Measurements from ENCODE around the gene TNFAIP3.

- no peak for TF ChIP-seq ZNF274 (IDR thresholded peaks at IDR 0.05; ENCODE audit: low read depth, low read length)
- no peak for TF ChIP-seq YY1 (IDR thresholded peaks at IDR 0.05; ENCODE audit: insufficient read depth, insufficient read length)
Measured at GRCh38 chr6:137896647-137897046, 29.6 kb downstream of the TNFAIP3 start.

Measured in NT2/D1 (cell line).